Activated CD8-positive, alpha-beta memory T cell treated with anti-CD3 and anti-CD28 coated beads, Interleukin-2, amount 50 U/mL, for 4 hours (primary cell): Measurements from ENCODE around the gene MYORG.
"Not testable (repeated sequence)": the region's sequence is repeated elsewhere in the genome, so short reads cannot be mapped to it uniquely, and the experiment has no call there.

Experiments
- DNase-seq: peaks from one replicate; pipeline ENCODE4 v3.0.0-alpha.2; 2020

The MYORG gene

DNA sequence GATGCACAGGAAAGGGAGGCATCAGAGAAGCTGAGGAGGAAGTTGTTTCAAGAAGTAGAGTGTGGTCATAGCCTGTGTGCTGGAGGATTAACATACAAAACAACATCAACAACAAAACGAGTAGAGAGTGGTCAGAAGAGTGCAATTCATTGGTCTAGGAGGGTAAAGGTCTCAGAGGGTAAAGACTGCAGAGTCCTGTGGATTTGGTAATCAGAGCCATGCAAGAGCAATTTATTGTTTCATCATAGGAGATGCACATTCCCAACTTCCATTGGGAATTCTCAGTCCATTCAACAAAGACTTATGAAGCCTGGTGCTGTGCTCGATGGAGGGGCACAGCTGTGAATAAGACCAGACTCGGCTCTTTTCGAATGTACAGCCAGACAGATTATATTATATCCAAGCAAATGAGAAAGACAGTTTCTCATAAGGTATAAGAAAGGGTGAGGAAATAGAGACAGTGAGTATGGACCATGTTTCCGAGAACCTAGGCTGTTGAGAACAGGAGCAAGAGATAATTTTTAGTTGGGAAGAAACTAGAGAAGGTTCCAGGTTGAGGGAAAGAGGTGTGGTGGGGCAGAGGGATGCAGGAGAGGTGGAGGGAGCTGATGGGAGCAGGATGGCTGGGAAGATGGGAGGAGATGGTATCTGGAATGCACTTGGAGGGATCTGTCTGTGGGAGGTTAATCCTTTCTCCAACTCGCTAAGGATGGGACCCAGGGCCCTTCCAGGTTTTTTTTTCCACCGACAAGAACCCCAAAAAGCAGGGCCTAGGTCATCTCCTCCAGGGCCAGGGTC is 7.9 kb upstream of the MYORG start:
- DNase-seq = no peak

DNA sequence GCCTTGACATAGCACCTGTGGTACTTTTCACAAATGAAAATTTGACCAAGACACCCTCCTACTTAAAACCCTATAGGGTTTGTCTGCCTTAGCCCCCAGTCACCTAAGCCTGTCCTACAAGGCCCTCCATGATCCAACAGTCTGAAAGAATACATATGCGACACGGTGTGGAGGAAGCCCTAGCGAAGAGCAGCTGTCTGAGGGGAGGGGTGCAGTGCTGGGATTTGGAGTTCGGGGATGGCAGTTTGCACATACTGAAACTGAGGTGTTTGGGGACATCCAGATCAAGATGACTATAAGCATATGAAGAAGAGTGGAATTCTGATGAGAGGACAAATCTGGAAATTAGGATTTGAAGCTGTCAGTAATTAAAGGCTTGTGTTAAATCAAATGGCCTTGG is 7.2 kb upstream of the MYORG start:
- DNase-seq = no peak

DNA sequence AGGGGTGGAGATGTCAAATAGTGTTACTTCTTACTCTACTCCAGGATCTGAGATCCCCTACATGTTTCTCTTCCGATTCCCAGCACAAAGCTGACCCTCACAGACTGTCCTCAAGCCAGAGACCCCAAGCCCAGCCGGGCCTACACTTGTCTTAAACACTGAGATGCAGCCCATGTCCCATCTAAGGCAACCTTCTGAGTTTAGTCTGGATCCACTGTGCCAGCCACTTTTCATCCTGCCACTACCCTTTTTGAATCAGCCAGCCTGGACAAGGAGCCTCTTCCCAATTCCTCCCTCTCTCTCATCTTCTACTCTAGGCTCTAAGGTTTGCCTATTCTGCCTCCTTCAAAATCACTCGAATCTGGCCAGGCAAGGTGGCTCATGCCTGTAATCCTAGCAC is 6.2 kb upstream of the MYORG start:
- no peak for DNase-seq

DNA sequence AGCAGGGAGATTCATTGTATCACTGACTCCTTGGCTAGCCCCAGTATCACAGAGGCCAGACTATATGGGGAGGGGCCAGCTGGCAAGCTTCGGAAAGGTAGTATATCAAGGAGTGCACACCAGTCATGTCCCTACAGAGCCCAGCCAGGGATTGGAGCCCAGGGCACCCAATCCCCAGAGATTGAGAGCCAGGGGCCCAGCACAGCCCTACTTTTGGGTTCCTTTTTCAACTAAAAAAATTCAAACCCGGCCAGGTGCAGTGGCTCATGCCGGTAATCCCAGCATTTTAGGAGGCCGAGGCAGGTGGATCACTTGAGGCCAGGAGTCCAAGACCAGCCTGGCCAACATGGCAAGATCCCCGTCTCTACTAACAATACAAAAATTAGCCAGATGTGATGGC is 5.4 kb upstream of the MYORG start:
- DNase-seq = no peak

GRCh38 chr9:34381323-34381722 is 4.6 kb upstream of the MYORG start:
- DNase-seq = no peak

DNA sequence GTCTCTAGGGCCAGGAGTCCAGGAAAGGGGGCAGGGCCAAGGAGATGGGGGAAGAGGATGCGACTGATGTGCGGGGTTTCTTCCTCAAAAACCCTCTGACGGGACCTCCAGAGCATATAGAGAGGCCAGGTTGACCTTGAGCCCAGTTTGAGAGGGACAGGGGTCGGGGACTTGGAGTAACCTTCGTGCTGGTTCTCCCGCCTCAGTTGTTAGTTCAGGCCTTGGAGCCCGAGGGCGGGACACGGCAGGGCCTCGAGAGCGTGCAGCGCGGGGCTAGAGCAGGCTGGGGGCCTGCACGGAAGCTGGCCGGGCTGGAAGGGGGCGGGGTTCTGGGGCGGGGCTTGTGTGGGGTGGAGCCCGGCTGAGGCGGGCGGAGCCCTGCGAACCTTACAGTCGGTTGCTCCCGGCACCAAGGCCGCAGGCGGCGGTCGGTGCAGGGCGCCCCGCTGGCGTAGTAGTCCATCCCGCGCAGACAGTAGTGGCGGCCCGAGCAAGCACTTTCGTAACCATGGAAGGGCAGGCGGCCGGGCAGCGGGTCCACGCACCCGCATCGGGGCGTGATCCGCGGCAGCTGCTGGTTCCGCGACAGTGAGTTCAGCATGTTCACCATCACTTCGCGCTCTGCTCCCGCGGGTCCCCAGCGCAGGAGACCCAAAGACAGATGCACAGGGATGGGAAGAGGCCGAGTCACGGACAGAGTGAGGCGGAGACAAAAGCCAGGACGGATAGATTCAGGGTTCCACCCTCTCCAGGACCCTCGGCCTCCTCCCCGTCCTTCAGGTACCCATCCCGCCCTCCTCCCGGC is 4.0 kb upstream of the MYORG start:
- peak; percentile 72 for DNase-seq

DNA sequence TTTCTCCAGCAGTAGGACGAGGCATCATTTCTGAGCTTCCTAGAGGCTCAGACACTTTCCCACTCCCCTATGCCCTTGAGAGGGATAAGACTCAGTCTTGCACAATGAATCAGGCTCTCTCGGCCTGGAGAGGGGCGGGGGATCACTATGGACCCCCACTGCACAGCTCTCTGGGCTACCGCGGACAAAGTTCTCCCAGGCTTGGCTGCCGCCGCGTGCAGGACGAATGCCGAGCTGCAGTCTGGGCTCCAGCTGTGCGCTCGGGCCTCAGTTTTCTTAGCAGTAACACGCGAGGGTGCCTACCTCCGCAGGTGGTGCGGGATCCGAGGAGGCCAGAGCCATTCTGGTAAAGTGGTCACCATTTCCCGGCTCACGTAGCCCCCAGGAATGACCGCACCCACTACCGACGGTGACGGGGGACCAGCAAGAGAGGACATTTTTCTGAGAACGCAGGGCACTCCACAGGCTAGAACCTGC is 3.4 kb upstream of the MYORG start:
- DNase-seq = no peak

GRCh38 chr9:34379334-34380033 is 2.8 kb upstream of the MYORG start:
- peak; percentile 89 for DNase-seq

DNA sequence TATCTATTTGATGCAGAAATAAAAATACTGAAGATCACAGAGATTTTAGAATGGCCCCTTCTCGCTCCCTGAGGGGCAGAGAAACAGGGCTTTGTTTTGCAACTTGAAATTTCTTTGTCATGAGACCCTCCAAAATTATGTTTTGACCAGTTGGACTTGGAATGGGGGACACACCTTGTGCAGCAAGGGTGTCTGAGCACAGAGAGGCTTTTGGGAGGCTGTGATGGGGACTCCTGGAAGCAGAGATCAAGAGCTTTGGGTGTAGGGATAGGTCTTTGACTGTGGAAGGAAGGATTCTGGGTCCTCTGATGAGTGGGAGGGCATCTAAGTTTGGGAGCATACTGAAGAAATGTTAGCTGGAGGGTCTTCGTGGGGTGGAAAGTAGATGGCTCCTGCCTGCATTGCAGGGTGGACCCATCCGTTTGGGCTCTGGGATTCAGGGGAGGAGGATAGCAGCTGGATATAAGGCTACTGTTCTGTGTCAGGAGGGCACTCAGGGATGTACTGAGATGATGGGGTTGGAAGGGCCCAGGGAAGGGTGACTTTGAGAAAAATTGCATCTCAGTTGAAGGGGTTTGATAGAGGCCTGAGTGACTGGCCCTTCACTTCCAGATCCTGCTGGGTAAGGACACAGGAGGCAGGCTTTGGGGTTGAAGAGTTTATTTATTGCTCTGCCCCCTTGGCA is 1.8 kb upstream of the MYORG start:
- no peak for DNase-seq

DNA sequence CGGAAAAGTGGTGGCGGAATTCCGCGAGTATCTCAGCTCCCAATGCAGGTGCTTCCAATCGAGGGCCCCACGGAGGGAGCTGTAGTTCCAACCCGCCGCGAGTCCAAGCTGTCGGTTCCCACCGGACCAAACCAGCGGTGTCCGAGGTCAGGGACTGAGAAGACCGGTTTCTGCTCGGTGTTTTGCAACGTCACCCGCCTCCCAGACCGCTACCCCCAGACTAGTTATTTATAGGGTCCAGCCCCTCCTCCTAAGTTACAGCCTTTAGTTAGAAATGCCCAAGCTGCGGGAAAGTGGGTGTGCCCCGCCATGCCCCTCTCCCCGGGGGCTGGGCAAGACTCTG is 677 bp upstream of the MYORG start:
- DNase-seq = no peak

- peak; percentile 44 for DNase-seq
Measured at GRCh38 chr9:34375901-34376595, 650 bp downstream of the MYORG start.

- no peak for DNase-seq
Measured at GRCh38 chr9:34374905-34375552, 1.7 kb downstream of the MYORG start.

DNA sequence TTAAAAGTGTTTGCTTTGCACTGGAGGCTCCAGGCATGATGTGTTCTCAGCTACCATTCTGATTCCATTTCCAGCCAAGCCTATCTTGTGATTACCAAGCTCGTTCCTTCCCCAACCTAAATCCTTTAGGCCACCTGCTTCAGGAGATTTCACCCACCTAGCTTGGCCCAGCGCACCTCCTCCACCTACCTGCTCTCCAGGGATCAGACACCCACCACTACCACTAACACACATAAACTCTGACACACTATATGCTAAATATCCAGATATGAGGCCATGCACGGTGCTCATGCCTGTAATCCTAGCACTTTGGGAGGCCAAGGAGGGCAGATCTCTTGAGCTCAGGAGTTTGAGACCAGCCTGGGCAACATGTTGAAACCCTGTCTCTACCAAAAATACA is 2.4 kb downstream of the MYORG start:
- no peak for DNase-seq

- no peak for DNase-seq
Measured at GRCh38 chr9:34373749-34374148, 2.9 kb downstream of the MYORG start.

DNA sequence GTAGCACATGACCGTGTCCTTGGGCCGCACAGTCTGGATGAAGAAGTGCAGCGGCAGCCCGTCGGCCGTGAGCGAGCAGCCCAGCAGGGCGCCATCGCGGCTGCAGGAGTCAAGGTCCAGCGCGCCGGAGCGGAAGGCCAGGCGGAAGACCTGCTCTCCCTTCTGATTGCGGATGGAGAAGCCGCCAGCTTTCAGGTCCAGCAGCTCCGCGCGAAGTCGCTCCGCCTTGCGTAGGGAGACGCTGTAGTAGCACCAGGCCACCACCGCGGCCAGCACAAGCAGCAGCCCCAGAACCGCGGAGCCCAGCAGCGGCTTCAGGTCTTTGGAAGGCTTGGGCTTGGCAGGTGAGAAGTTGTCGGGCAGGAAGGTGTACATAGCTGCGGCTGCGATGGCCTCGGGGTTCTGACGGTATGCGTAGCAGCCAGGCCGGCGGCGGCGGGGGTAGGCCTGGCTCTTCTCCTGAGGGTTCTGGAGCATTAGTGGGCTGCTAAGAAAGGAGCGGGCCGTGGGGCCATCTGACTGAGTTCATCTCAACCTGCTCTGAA is 4.2 kb downstream of the MYORG start:
- no peak for DNase-seq

DNA sequence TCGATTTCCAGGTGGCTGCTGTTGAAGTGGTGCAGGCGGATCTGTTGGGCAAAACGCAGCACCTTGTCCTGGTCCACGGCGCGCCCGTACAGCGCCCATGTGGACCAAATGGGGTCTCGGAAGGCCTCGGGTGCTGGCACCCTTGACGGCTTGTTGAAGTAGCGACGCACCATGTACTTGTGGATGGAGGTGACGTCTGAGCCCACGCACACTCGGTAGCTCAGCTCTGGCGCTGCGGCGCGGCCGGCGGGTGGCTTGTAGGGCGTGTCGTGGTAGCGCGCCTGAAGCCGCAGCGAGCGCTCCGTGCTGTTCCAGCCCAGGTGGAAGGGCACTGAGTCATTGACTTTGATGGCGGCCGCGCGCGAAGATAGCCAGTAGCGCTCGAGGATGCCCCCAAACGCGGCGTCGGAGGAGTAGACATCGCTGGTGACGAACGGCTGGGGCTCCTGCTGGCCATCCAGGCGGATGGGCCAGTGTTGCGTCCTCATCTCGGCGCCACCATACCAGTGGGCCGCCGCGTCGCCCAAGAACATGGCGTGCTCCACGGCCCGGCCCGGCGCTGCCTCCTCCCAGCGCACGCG is 4.7 kb downstream of the MYORG start:
- DNase-seq = no peak

GRCh38 chr9:34370970-34371880 is 5.5 kb downstream of the MYORG start:
- peak; percentile 29 for DNase-seq

GRCh38 chr9:34370335-34370969 is 6.2 kb downstream of the MYORG start:
- no peak for DNase-seq

GRCh38 chr9:34369636-34370035 is 7.1 kb downstream of the MYORG start:
- DNase-seq = no peak

- DNase-seq = not testable (repeated sequence)
Measured at GRCh38 chr9:34368796-34369195, 7.9 kb downstream of the MYORG start.
